Fibroblast of lung (primary cell): ENCODE measurements around the gene ACTN1. TPM values are rescaled to one million over a fixed set of nuclear protein-coding genes. Genes with fewer than 3 reads are reported as not detected.
"Not testable (repeated sequence)": the region's sequence is repeated elsewhere in the genome, so short reads cannot be mapped to it uniquely, and the experiment has no call there.

Source experiments
- DNase-seq, 2 donors: peaks; one replicate each; pipeline versions ENCODE4 v3.0.0 to v3.0.0-alpha.2; 2010; ENCODE audit warnings: low read depth in 2 of 2
- H2AFZ ChIP-seq: 2 replicates; pipeline ENCODE4 v1.5.1; 2012; ENCODE audit warnings: low read length, control low read depth, inconsistent platforms
- H3K27ac ChIP-seq: 2 replicates; pipeline ENCODE4 v1.5.1; 2011; ENCODE audit warnings: low read length, control low read depth; ENCODE audit not compliant: insufficient read depth
- H3K27me3 ChIP-seq: 2 replicates; pipeline ENCODE4 v1.5.1; 2011; ENCODE audit warnings: mild to moderate bottlenecking, low read length; ENCODE audit not compliant: control insufficient read depth, insufficient read depth
- H3K36me3 ChIP-seq: 2 replicates; pipeline ENCODE4 v1.5.1; 2011; ENCODE audit warnings: low read length; ENCODE audit not compliant: control insufficient read depth, insufficient read depth
- H3K4me1 ChIP-seq: 2 replicates; pipeline ENCODE4 v1.5.1; 2011; ENCODE audit warnings: low read length; ENCODE audit not compliant: control insufficient read depth, insufficient read depth; ENCODE audit errors: extremely low read depth
- H3K4me2 ChIP-seq: 2 replicates; pipeline ENCODE4 v1.5.1; 2011; ENCODE audit warnings: low read length, control low read depth; ENCODE audit not compliant: insufficient read depth; ENCODE audit errors: extremely low read depth
- H3K4me3 ChIP-seq, 4 experiments: fragments of 200-600 bp in 1 of 4; sonication (generic) in 1 of 4; replicated peaks in 1 of 4; 2 replicates each; pipeline ENCODE4 v1.5.1; 2011 to 2016; ENCODE audit warnings: low read length in 4 of 4, low read depth in 3 of 4, mild to moderate bottlenecking in 3 of 4, control low read depth in 2 of 4, inconsistent platforms in 1 of 4, mixed read lengths in 1 of 4; ENCODE audit not compliant: insufficient read depth in 1 of 4; ENCODE audit errors: control extremely low read depth in 1 of 4
- H3K79me2 ChIP-seq: 2 replicates; pipeline ENCODE4 v1.5.1; 2012; ENCODE audit warnings: mild to moderate bottlenecking, low read length, inconsistent platforms; ENCODE audit not compliant: control insufficient read depth, insufficient read depth
- H3K9ac ChIP-seq: 2 replicates; pipeline ENCODE4 v1.5.1; 2011; ENCODE audit warnings: mild to moderate bottlenecking, low read length, control low read depth; ENCODE audit not compliant: insufficient read depth
- H3K9me3 ChIP-seq: 2 replicates; pipeline ENCODE4 v1.5.1; 2012; ENCODE audit warnings: low read depth, low read length; ENCODE audit not compliant: control insufficient read depth, insufficient read depth
- H4K20me1 ChIP-seq: 2 replicates; pipeline ENCODE4 v1.5.1; 2011; ENCODE audit warnings: low read length; ENCODE audit not compliant: control insufficient read depth, insufficient read depth; ENCODE audit errors: extremely low read depth
- CTCF ChIP-seq, 2 donors: IDR thresholded peaks in 1 of 2; conservative IDR thresholded peaks in 1 of 2; 1 replicate in 1 of 2; 2 replicates in 1 of 2; pipeline ENCODE4 v1.5.1; 2011 to 2012; ENCODE audit warnings: low read length in 2 of 2, control low read depth in 1 of 2, inconsistent platforms in 1 of 2, low read depth in 1 of 2, mild to moderate bottlenecking in 1 of 2
- EZH2 ChIP-seq: IDR thresholded peaks from 2 replicates; pipeline ENCODE4 v1.5.1; 2012; ENCODE audit warnings: low read length, control low read depth, mild to moderate bottlenecking; ENCODE audit errors: missing control alignments
- polyA plus RNA-seq, 2 donors: library from polyadenylated mRNA; depleted of rRNA in 1 of 2; stranded (reverse) in 1 of 2; unstranded in 1 of 2; fragments of >200 nt; gene quantifications; 2 replicates each; pipeline ENCODE4 v1.2.1, GENCODE V29; 2011 to 2012; ENCODE audit warnings: missing spikeins in 1 of 2
- total RNA-seq: library from RNA; depleted of rRNA; stranded (reverse); fragments of >200 nt; gene quantifications from 2 replicates; pipeline ENCODE4 v1.2.1, GENCODE V29; 2014

The ACTN1 gene
- total and polyA plus RNA-seq, 2 donors (not counting 1 experiment from before 2014, with no cell fraction given): 254 to 729 TPM

GRCh38 chr14:68975667-68976066, 3.4 kb downstream of the ACTN1 start:
- Histone ChIP-seq H2AFZ (no peak overlapping the region), H4K20me1 (no peaks in the 10 kb centered on the region), H3K27ac (peak overlapping the region; percentile 97), H3K27me3 (no peaks in the 10 kb centered on the region), H3K79me2 (peaks cover 83% of the 10 kb centered on the region), H3K4me1 (peaks cover 45% of the 10 kb centered on the region), H3K9ac (no peak overlapping the region), H3K36me3 (peaks cover 20% of the 10 kb centered on the region), H3K4me3 (peak overlapping the region; percentile 4 to 98 (median 84)), H3K4me2 (peak overlapping the region; percentile 100), H3K9me3 (no peaks in the 10 kb centered on the region)
- TF ChIP-seq CTCF (conservative IDR thresholded peaks at IDR 0.05 in 1 of 2, IDR thresholded peaks at IDR 0.05 in 1 of 2; ENCODE audit: low read depth in 1 of 2, low read length in 2 of 2) (no peak), EZH2 (no peak)
- DNase-seq: peak; percentile 73 to 94

- Histone ChIP-seq H3K4me1 (peaks cover 49% of the 10 kb centered on the region), H3K4me2 (peak overlapping the region; percentile 100), H3K36me3 (peaks cover 20% of the 10 kb centered on the region), H3K79me2 (peaks cover 89% of the 10 kb centered on the region), H4K20me1 (peaks cover 4% of the 10 kb centered on the region), H3K4me3 (peak overlapping the region in 2 of 4 experiments; percentile 5 to 98), H3K27ac (peak overlapping the region; percentile 97), H3K9me3 (no peaks in the 10 kb centered on the region), H3K27me3 (no peaks in the 10 kb centered on the region), H3K9ac (no peak overlapping the region), H2AFZ (no peak overlapping the region)
- no peak for TF ChIP-seq EZH2
- TF ChIP-seq CTCF (conservative IDR thresholded peaks at IDR 0.05 in 1 of 2, IDR thresholded peaks at IDR 0.05 in 1 of 2; ENCODE audit: low read depth in 1 of 2, low read length in 2 of 2): no peak
- no peak for DNase-seq
Measured at GRCh38 chr14:68974759-68975347, 4.2 kb downstream of the ACTN1 start.

- Histone ChIP-seq H3K4me2 (no peak overlapping the region), H3K9me3 (no peaks in the 10 kb centered on the region), H3K79me2 (peaks cover 99% of the 10 kb centered on the region), H3K36me3 (peaks cover 20% of the 10 kb centered on the region), H2AFZ (no peak overlapping the region), H4K20me1 (peaks cover 4% of the 10 kb centered on the region), H3K9ac (no peak overlapping the region), H3K27ac (peak overlapping the region; percentile 2), H3K4me3 (no peak overlapping the region), H3K4me1 (peaks cover 51% of the 10 kb centered on the region), H3K27me3 (no peaks in the 10 kb centered on the region)
- TF ChIP-seq EZH2 (no peak), CTCF (conservative IDR thresholded peaks at IDR 0.05 in 1 of 2, IDR thresholded peaks at IDR 0.05 in 1 of 2; ENCODE audit: low read depth in 1 of 2, low read length in 2 of 2) (no peak)
- no peak for DNase-seq
Measured at GRCh38 chr14:68973639-68974038, 5.5 kb downstream of the ACTN1 start.

GRCh38 chr14:68973219-68973565, 5.9 kb downstream of the ACTN1 start:
- H3K36me3 ChIP-seq: peaks cover 20% of the 10 kb centered on the region
- H3K4me3 ChIP-seq, H2AFZ ChIP-seq, DNase-seq, H3K9me3 ChIP-seq, H3K27me3 ChIP-seq, H3K9ac ChIP-seq, H4K20me1 ChIP-seq: not testable (repeated sequence)
- H3K27ac ChIP-seq: peak overlapping the region; percentile 43
- peaks cover 100% of the 10 kb centered on the region for H3K79me2 ChIP-seq
- peaks cover 55% of the 10 kb centered on the region for H3K4me1 ChIP-seq
- peak overlapping the region; percentile 54 for H3K4me2 ChIP-seq
